SJCRH30 (cell line): ENCODE results near the gene PCDHGC3. TPM values are rescaled to one million over a fixed set of nuclear protein-coding genes. Genes with fewer than 3 reads are reported as not detected.
"Not testable (repeated sequence)": the region's sequence is repeated elsewhere in the genome, so short reads cannot be mapped to it uniquely, and the experiment has no call there.

ENCODE experiments used
- DNase-seq, 2 experiments: peaks; one replicate each; pipeline ENCODE4 v3.0.0-alpha.2; 2015 to 2020
- H3K27ac ChIP-seq: fragments of 250-450 bp; sonication (Bioruptor Pico); 2 replicates; pipeline ENCODE4 v1.5.1; 2020; ENCODE audit warnings: mild to moderate bottlenecking, moderate library complexity
- H3K27me3 ChIP-seq: fragments of 250-450 bp; sonication (Bioruptor Pico); 2 replicates; pipeline ENCODE4 v1.5.1; 2020; ENCODE audit warnings: mild to moderate bottlenecking, moderate library complexity
- H3K36me3 ChIP-seq: fragments of 250-450 bp; sonication (Bioruptor Pico); 2 replicates; pipeline ENCODE4 v1.5.1; 2020; ENCODE audit warnings: mild to moderate bottlenecking, moderate library complexity
- H3K4me1 ChIP-seq: fragments of 250-450 bp; sonication (Bioruptor Pico); 2 replicates; pipeline ENCODE4 v1.5.1; 2020; ENCODE audit warnings: mild to moderate bottlenecking, moderate library complexity
- H3K4me3 ChIP-seq: fragments of 250-450 bp; sonication (Bioruptor Pico); 2 replicates; pipeline ENCODE4 v1.5.1; 2020; ENCODE audit warnings: mild to moderate bottlenecking, moderate library complexity
- H3K9me3 ChIP-seq: fragments of 250-450 bp; sonication (Bioruptor Pico); replicated peaks from 2 replicates; pipeline ENCODE4 v1.5.1; 2020; ENCODE audit warnings: mild to moderate bottlenecking, moderate library complexity
- total RNA-seq: library from RNA; depleted of rRNA; stranded (reverse); fragments of >200 nt; shearing (Covaris generic); gene quantifications from 2 replicates; pipeline ENCODE4 v1.2.3, GENCODE V29; 2014; rRNA removed

Gene PCDHGC3
- total RNA-seq = 105 and 109 TPM in 2 replicates

DNA sequence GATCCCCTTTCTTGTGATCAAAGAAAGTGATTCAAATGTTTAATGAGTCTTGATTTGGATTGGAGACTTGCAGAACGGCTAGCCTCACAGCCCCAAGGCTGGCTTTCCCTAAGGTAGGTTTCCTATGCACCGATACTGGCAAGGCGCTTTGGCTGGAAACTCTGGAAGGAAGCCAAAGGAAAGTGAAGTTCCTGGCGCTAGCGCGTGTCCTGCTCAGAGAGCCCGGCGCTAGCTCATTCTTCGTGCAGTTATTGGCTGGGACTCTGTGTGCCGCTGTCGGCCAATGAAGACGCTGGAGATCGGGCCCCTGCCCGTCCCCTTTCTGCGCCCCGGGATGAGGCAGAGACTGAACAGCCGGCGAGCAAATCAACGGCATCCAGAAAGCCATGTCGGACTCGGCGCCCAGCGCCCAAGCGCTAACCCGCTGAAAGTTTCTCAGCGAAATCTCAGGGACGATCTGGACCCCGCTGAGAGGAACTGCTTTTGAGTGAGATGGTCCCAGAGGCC, at the start of gene PCDHGC3:
TSS of gene PCDHGC3 (plus strand) at position 342 of the 507 bp plus-strand sequence. CDS start at position 493, 151 bp downstream.
- Histone ChIP-seq H3K4me3 (peak within 1 kb of the TSS; percentile 70), H3K27me3 (no peaks in the 10 kb centered on the region)
- peak; percentile 95 to 98 for DNase-seq

DNA sequence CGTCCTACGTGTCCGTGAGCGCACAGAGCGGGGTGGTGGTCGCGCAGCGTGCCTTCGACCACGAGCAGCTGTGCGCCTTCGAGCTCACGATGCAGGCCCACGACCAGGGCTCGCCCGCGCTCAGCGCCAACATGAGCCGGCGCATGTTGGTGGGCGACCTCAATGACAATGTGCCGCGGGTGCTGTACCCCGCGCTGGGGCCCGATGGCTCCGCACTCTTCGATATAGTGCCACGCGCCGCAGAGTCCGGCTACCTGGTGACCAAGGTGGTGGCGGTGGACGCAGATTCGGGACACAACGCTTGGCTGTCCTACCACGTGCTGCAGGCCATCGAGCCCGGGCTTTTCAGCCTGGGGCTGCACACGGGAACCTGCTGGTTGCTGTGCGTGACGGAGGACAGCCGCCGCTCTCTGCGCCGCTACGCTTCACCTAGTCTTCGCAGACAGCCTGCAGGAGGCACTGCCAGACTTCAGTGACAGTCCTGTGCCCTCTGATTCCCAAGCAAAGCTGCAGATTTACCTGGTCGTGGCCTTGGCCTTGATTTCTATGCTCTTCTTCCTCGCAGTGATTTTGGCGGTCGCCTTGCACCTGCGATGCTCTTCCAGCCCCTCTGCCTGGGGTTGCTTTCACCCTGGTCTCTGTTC, 47.9 kb upstream of the PCDHGC3 start:
- peaks cover 3% of the 10 kb centered on the region; the same call in 1 of the 2 replicates for H3K9me3 ChIP-seq
- H3K36me3 ChIP-seq = peaks cover 22% of the 10 kb centered on the region
- H3K4me3 ChIP-seq = no peak overlapping the region
- no peak overlapping the region for H3K27ac ChIP-seq
- DNase-seq = no peak
- H3K4me1 ChIP-seq = no peaks in the 10 kb centered on the region
- no peaks in the 10 kb centered on the region for H3K27me3 ChIP-seq

More for the DNA sequence above, at the start of gene PCDHGC3:
- H3K27ac ChIP-seq = peak within 1 kb of the TSS; percentile 86
- peaks cover 17% of the 10 kb centered on the region for H3K4me1 ChIP-seq
- H3K9me3 ChIP-seq = no peaks in the 10 kb centered on the region
- peaks cover 25% of the 10 kb centered on the region for H3K36me3 ChIP-seq

DNA sequence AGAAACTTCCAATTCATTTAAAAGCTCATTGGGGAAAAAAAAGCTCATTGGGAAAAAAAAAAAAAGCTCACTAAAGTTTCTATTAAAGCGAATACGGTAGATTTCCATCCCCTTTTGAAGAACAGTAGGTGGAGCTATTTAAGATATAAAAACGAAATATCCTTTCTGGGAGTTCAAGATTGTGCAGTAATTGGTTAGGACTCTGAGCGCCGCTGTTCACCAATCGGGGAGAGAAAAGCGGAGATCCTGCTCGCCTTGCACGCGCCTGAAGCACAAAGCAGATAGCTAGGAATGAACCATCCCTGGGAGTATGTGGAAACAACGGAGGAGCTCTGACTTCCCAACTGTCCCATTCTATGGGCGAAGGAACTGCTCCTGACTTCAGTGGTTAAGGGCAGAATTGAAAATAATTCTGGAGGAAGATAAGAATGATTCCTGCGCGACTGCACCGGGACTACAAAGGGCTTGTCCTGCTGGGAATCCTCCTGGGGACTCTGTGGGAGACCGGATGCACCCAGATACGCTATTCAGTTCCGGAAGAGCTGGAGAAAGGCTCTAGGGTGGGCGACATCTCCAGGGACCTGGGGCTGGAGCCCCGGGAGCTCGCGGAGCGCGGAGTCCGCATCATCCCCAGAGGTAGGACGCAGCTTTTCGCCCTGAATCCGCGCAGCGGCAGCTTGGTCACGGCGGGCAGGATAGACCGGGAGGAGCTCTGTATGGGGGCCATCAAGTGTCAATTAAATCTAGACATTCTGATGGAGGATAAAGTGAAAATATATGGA, 45.2 kb upstream of the PCDHGC3 start, which contains the start of gene PCDHGA12:
TSS of gene PCDHGA12 (plus strand) at position 176 of the 782 bp plus-strand sequence. CDS start at position 429, 253 bp downstream.
- H3K27ac ChIP-seq = no peak within 1 kb of the TSS
- H3K4me3 ChIP-seq = no peak within 1 kb of the TSS
- peaks cover 3% of the 10 kb centered on the region; the same call in 1 of the 2 replicates for H3K9me3 ChIP-seq

DNA sequence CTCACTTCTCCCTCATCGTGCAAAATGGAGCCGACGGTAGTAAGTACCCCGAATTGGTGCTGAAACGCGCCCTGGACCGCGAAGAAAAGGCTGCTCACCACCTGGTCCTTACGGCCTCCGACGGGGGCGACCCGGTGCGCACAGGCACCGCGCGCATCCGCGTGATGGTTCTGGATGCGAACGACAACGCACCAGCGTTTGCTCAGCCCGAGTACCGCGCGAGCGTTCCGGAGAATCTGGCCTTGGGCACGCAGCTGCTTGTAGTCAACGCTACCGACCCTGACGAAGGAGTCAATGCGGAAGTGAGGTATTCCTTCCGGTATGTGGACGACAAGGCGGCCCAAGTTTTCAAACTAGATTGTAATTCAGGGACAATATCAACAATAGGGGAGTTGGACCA, 44.5 kb upstream of the PCDHGC3 start:
- H3K4me1 ChIP-seq = no peaks in the 10 kb centered on the region
- no peak overlapping the region for H3K27ac ChIP-seq
- DNase-seq = no peak
- H3K9me3 ChIP-seq = peaks cover 3% of the 10 kb centered on the region; the same call in 1 of the 2 replicates
- H3K36me3 ChIP-seq = peaks cover 16% of the 10 kb centered on the region
- H3K4me3 ChIP-seq = no peak overlapping the region
- no peaks in the 10 kb centered on the region for H3K27me3 ChIP-seq

More for the DNA sequence above, 45.2 kb upstream of the PCDHGC3 start, which contains the start of gene PCDHGA12:
- Histone ChIP-seq H3K36me3 (peaks cover 17% of the 10 kb centered on the region), H3K27me3 (no peaks in the 10 kb centered on the region), H3K4me1 (no peaks in the 10 kb centered on the region)
- no peak for DNase-seq

DNA sequence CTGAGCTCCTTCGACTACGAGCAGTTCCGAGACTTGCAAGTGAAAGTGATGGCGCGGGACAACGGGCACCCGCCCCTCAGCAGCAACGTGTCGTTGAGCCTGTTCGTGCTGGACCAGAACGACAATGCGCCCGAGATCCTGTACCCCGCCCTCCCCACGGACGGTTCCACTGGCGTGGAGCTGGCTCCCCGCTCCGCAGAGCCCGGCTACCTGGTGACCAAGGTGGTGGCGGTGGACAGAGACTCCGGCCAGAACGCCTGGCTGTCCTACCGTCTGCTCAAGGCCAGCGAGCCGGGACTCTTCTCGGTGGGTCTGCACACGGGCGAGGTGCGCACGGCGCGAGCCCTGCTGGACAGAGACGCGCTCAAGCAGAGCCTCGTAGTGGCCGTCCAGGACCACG, 43.5 kb upstream of the PCDHGC3 start:
- not testable (repeated sequence) for H3K27ac ChIP-seq, H3K4me3 ChIP-seq, H3K27me3 ChIP-seq, H3K4me1 ChIP-seq, DNase-seq, H3K9me3 ChIP-seq
- peaks cover 14% of the 10 kb centered on the region for H3K36me3 ChIP-seq

DNA sequence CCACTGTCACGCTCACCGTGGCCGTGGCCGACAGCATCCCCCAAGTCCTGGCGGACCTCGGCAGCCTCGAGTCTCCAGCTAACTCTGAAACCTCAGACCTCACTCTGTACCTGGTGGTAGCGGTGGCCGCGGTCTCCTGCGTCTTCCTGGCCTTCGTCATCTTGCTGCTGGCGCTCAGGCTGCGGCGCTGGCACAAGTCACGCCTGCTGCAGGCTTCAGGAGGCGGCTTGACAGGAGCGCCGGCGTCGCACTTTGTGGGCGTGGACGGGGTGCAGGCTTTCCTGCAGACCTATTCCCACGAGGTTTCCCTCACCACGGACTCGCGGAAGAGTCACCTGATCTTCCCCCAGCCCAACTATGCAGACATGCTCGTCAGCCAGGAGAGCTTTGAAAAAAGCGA, 43.0 kb upstream of the PCDHGC3 start:
- H3K27ac ChIP-seq, H3K9me3 ChIP-seq, H3K4me3 ChIP-seq, H3K27me3 ChIP-seq, DNase-seq, H3K4me1 ChIP-seq: not testable (repeated sequence)
- H3K36me3 ChIP-seq = peaks cover 14% of the 10 kb centered on the region

DNA sequence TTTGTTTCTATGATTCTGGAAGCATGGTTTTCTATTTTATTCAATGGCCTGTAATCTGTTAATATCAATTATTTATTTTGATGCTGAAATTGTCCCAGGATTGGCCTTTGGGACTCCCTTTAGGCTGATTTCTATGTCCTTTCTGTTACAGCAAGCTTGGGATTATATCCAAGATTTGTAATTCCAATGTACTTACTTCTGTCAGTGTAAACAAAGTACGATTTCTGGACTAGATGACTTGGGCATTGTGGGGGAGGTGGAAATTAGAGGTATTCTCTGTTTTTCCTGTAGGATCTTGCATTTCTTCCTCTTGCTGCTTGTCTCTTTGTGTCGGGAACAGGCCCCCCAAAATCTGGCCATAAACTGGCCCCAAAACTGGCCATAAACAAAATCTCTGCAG, 41.8 kb upstream of the PCDHGC3 start:
- Histone ChIP-seq H3K4me3 (no peak overlapping the region), H3K27ac (no peak overlapping the region), H3K9me3 (peaks cover 3% of the 10 kb centered on the region; the same call in 1 of the 2 replicates), H3K4me1 (no peaks in the 10 kb centered on the region), H3K36me3 (peaks cover 12% of the 10 kb centered on the region), H3K27me3 (no peaks in the 10 kb centered on the region)
- DNase-seq = no peak

DNA sequence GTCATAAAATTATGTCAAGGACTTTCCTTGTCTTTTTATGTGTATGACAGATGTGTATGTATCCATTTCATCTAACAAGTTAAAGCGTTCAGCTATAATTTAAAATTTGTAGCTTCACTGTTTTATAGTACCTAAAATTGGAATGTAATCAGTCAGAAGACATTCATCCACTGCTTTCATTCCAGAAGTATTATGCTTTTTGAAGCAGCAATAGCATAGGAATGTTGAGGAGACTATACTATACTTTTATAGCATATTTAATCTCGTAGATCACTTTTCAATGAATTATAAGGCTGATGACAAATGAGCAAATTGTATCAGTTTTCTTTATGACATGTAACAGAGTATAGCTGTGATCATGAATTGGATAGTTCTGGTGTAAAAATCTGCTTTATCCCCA, 38.5 kb upstream of the PCDHGC3 start:
- H3K4me3 ChIP-seq = no peak overlapping the region
- no peaks in the 10 kb centered on the region for H3K36me3 ChIP-seq
- no peak for DNase-seq
- no peaks in the 10 kb centered on the region for H3K9me3 ChIP-seq
- H3K4me1 ChIP-seq = no peaks in the 10 kb centered on the region
- H3K27me3 ChIP-seq = no peaks in the 10 kb centered on the region
- H3K27ac ChIP-seq = no peak overlapping the region

DNA sequence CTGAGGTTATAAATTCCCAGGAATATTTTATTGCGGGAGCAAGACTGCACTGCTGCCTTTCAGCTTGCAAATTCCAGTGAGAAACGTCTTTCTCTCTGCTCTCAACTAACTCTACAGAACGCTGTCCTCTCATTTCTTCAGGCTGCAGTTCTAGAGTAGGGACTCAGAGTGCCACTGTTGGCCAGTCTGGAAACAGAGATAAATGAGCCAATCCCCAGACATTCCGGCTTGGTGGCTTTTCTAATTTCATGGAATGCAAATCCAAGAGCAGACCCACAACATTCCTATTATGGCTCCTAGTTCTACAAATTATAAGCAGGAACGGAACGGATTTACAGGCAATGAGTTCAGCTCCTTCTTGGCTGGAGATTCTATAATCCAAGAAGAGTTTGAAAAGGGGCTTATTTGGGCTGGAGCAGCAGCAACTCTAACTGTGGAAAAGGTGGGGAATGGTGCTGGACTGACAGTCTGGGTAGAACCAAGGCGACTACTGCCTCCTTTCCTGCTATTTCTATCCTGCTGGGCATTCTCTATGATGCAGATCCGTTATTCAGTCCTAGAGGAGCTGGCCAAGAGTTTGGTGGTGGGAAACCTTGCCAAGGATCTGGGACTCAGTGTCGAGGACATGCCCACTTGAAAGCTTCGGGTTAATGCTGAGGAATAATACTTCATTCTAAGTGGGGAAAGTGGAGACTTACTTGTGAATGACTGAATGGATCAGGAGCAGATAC, 36.2 kb upstream of the PCDHGC3 start:
- no peak overlapping the region for H3K4me3 ChIP-seq
- H3K27me3 ChIP-seq = no peaks in the 10 kb centered on the region
- H3K36me3 ChIP-seq = no peaks in the 10 kb centered on the region
- H3K9me3 ChIP-seq = 0 out of 2 replicates have a peak, but pooled peaks cover 2% of the 10 kb centered on the region
- no peaks in the 10 kb centered on the region for H3K4me1 ChIP-seq
- DNase-seq = peak in 1 of 2 experiments; percentile 2
- no peak overlapping the region for H3K27ac ChIP-seq

DNA sequence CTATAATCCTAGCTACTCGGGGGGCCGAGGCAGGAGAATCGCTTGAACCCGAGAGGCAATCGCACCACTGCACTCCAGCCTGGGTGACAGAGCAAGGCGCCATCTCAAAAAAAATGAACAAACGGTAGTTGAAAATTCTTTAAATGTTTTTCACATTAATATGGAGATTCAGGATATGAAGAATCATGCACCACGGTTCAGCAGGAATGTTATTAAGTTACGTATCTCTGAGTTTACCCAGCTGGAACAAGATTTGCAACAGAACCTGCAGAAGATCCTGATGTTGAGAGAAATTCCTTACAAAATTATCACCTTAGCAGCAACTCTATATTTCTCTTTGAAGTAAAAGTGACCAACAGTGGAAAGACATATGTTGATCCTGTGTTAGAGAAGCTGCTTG, 35.4 kb upstream of the PCDHGC3 start:
- DNase-seq = no peak
- Histone ChIP-seq H3K27me3 (no peaks in the 10 kb centered on the region), H3K9me3 (0 out of 2 replicates have a peak, but pooled peaks cover 4% of the 10 kb centered on the region), H3K27ac (no peak overlapping the region), H3K36me3 (no peaks in the 10 kb centered on the region), H3K4me3 (no peak overlapping the region), H3K4me1 (no peaks in the 10 kb centered on the region)

DNA sequence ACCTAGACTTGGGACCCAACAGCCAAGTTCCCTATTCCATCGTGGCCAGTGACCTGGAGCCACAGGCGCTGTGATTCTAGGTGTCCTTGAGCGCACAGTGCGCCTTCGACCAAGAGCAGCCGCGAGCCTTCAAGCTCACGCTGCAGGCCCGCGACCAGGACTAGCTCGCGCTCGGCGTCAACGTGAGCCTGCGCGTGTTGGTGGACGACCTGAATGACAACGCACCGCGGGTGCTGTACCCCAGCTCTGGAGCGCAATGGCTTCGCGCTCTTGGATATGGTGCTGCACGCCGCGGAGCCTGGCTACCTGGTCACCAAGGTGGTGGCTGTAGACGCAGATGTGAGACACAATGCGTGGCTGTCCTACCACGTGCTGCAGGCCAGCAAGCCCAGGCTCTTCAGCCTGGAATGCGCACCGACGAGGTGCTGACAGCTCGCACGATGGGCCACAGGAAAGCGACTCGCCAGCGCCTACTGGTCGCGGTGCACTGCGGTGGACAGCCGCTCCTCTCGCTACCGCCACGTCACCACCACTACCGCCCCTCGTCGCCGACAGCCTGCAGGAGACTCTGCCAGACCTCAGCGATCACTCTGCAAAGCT, 34.1 kb upstream of the PCDHGC3 start:
- no peak for DNase-seq
- 0 out of 2 replicates have a peak, but pooled peaks cover 4% of the 10 kb centered on the region for H3K9me3 ChIP-seq
- H3K4me3 ChIP-seq = no peak overlapping the region

DNA sequence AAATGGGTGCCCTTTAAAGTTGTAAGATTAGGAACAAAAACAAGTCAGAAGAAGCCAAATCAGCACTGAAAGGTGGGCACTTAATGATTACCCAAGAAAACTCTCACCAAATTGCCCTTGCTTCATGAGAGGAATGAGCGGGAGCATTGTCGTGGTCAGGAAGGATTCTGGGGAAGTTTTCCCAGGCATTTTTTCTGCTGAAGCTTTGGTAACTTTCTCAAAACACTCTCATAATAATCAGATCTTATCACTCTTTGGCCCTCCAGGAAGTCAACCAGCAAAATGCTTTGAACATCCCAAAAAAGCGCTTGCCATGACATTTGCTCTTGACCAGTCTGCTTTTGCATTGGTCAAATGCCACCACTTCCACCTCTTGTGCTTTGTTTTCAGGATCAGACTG, 10.4 kb upstream of the PCDHGC3 start:
- no peak for DNase-seq
- H3K4me1 ChIP-seq = 0 out of 2 replicates have a peak, but pooled peaks cover 2% of the 10 kb centered on the region
- no peaks in the 10 kb centered on the region for H3K27me3 ChIP-seq
- H3K36me3 ChIP-seq = no peaks in the 10 kb centered on the region
- H3K9me3 ChIP-seq = no peaks in the 10 kb centered on the region
- H3K27ac ChIP-seq = no peak overlapping the region
- no peak overlapping the region for H3K4me3 ChIP-seq

More for the DNA sequence above, 34.1 kb upstream of the PCDHGC3 start:
- Histone ChIP-seq H3K27me3 (no peaks in the 10 kb centered on the region), H3K4me1 (no peaks in the 10 kb centered on the region), H3K36me3 (no peaks in the 10 kb centered on the region), H3K27ac (no peak overlapping the region)

DNA sequence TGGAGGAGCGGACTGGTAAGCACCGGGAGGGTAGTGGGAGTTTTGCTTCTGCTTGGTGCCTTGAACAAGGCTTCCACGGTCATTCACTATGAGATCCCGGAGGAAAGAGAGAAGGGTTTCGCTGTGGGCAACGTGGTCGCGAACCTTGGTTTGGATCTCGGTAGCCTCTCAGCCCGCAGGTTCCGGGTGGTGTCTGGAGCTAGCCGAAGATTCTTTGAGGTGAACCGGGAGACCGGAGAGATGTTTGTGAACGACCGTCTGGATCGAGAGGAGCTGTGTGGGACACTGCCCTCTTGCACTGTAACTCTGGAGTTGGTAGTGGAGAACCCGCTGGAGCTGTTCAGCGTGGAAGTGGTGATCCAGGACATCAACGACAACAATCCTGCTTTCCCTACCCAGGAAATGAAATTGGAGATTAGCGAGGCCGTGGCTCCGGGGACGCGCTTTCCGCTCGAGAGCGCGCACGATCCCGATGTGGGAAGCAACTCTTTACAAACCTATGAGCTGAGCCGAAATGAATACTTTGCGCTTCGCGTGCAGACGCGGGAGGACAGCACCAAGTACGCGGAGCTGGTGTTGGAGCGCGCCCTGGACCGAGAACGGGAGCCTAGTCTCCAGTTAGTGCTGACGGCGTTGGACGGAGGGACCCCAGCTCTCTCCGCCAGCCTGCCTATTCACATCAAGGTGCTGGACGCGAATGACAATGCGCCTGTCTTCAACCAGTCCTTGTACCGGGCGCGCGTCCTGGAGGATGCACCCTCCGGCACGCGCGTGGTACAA, 556 bp downstream of the PCDHGC3 start:
- Histone ChIP-seq H3K27ac (peak overlapping the region; percentile 86), H3K4me3 (peak overlapping the region; percentile 70), H3K9me3 (0 out of 2 replicates have a peak, but pooled peaks cover 2% of the 10 kb centered on the region), H3K36me3 (peaks cover 31% of the 10 kb centered on the region), H3K27me3 (no peaks in the 10 kb centered on the region), H3K4me1 (peaks cover 17% of the 10 kb centered on the region)
- peak; percentile 76 to 83 for DNase-seq
